AG04450 (cell line): ENCODE results near the gene CHCHD6. TPM values are rescaled to one million over a fixed set of nuclear protein-coding genes. Genes with fewer than 3 reads are reported as not detected.

ENCODE experiments used
- CTCF ChIA-PET: fragments of 300-600, 350-600 bp; formaldehyde crosslinking; extraction: SDS; loops from one replicate; lab custom pipeline; 2022; ENCODE audit warnings: antibody characterized with exemption, inconsistent platforms; lab: Charles Lee
- POLR2A ChIA-PET: fragments of 350-600 bp; formaldehyde crosslinking; extraction: SDS; loops from one replicate; lab custom pipeline; 2021; ENCODE audit warnings: antibody characterized with exemption, inconsistent platforms; lab: Yijun Ruan, JAX
- DNase-seq: peaks from one replicate; pipeline ENCODE4 v3.0.0-alpha.2; 2011; ENCODE audit warnings: low read depth, low spot score
- H3K27ac ChIP-seq: one replicate; pipeline ENCODE4 v1.5.1; 2012; ENCODE audit warnings: low read depth, low read length, control low read depth
- H3K27me3 ChIP-seq: one replicate; pipeline ENCODE4 v1.6.0; 2012; ENCODE audit warnings: low read length; ENCODE audit not compliant: control insufficient read depth, insufficient read depth
- H3K4me3 ChIP-seq: 2 replicates; pipeline ENCODE4 v1.5.1; 2011; ENCODE audit warnings: mild to moderate bottlenecking, low read depth, low read length, control low read depth
- H3K9me3 ChIP-seq: 2 replicates; pipeline ENCODE4 v1.5.1; 2012; ENCODE audit warnings: low read length; ENCODE audit not compliant: control insufficient read depth, insufficient read depth
- polyA plus RNA-seq: library from polyadenylated mRNA; depleted of rRNA; stranded (reverse); fragments of >200 nt; gene quantifications from 2 replicates; pipeline ENCODE4 v1.2.3, GENCODE V29; 2011
- TF ChIP-seq, protein P1 (sequence below): IDR thresholded peaks from 2 replicates; pipeline ENCODE4 v1.5.1; 2011; ENCODE audit warnings: low read depth, low read length, control low read depth, inconsistent platforms

CHCHD6 gene
- polyA plus RNA-seq, 1 experiment: 14.0 TPM

GRCh38 chr3:127003601-127004280 lies 299.7 kb downstream of the CHCHD6 start:
- CTCF ChIA-PET: interaction anchor here (1.9 kb wide), 1 partner anchor 251 kb away, joined by 5 read pairs; no protein-coding TSS in a partner anchor
- TF ChIP-seq, protein P1, sequence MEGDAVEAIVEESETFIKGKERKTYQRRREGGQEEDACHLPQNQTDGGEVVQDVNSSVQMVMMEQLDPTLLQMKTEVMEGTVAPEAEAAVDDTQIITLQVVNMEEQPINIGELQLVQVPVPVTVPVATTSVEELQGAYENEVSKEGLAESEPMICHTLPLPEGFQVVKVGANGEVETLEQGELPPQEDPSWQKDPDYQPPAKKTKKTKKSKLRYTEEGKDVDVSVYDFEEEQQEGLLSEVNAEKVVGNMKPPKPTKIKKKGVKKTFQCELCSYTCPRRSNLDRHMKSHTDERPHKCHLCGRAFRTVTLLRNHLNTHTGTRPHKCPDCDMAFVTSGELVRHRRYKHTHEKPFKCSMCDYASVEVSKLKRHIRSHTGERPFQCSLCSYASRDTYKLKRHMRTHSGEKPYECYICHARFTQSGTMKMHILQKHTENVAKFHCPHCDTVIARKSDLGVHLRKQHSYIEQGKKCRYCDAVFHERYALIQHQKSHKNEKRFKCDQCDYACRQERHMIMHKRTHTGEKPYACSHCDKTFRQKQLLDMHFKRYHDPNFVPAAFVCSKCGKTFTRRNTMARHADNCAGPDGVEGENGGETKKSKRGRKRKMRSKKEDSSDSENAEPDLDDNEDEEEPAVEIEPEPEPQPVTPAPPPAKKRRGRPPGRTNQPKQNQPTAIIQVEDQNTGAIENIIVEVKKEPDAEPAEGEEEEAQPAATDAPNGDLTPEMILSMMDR: no peak
- Histone ChIP-seq H3K4me3 (no peak overlapping the region), H3K27me3 (no peaks in the 10 kb centered on the region), H3K9me3 (no peaks in the 10 kb centered on the region; the same call in 1 of the 2 replicates), H3K27ac (no peak overlapping the region)
- no peak for DNase-seq
- POLR2A ChIA-PET: no interaction called here

GRCh38 chr3:127004641-127005397 lies 300.8 kb downstream of the CHCHD6 start:
- TF ChIP-seq, protein P1: no peak
- POLR2A ChIA-PET: no interaction called here
- no peak overlapping the region for H3K27ac ChIP-seq
- H3K27me3 ChIP-seq: no peaks in the 10 kb centered on the region
- no peak for DNase-seq
- H3K4me3 ChIP-seq: no peak overlapping the region
- no peaks in the 10 kb centered on the region; the same call in 1 of the 2 replicates for H3K9me3 ChIP-seq
- CTCF ChIA-PET: interaction anchor here (1.9 kb wide), 1 partner anchor 252 kb away, joined by 5 read pairs; no protein-coding TSS in a partner anchor

DNA sequence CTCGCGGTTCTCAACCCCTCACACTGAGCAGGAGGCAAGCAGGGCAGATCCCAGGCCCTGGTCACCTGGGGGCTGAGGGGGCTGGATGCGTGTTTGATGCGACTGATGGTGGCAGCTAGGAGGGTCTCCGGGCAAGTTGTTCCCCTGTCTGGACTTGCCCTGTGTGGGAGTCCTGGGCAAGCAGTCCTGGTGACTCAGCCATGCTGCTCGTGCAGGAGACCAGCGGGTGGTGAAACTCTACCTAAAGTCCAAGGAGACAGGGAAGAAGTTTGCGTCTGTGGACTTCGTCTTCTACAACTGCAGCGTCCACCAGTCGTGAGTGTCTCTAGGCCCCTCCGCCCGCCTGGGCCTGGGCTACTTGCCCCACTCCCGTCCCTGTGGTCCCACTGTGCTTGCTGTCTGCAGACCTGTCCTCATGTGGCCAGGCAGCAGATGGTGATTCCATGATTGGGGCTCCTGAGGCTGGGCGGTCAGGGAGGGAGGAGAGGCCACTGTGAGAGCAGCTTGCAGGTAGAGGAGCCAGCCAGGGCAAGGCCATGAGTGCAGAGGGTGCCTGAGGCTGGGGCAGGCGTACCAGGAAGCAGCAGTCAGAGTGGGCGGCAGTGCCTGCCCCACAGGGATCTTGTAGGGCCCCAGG lies 301.9 kb downstream of the CHCHD6 start:
- H3K27me3 ChIP-seq: no peaks in the 10 kb centered on the region
- H3K9me3 ChIP-seq: no peaks in the 10 kb centered on the region; the same call in 1 of the 2 replicates
- DNase-seq: no peak
- no peak overlapping the region for H3K27ac ChIP-seq
- TF ChIP-seq, protein P1: no peak
- POLR2A ChIA-PET: no interaction called here
- no peak overlapping the region for H3K4me3 ChIP-seq
- CTCF ChIA-PET: interaction anchor here (1.1 kb wide), 1 partner anchor 253 kb away, joined by 3 read pairs; no protein-coding TSS in a partner anchor

DNA sequence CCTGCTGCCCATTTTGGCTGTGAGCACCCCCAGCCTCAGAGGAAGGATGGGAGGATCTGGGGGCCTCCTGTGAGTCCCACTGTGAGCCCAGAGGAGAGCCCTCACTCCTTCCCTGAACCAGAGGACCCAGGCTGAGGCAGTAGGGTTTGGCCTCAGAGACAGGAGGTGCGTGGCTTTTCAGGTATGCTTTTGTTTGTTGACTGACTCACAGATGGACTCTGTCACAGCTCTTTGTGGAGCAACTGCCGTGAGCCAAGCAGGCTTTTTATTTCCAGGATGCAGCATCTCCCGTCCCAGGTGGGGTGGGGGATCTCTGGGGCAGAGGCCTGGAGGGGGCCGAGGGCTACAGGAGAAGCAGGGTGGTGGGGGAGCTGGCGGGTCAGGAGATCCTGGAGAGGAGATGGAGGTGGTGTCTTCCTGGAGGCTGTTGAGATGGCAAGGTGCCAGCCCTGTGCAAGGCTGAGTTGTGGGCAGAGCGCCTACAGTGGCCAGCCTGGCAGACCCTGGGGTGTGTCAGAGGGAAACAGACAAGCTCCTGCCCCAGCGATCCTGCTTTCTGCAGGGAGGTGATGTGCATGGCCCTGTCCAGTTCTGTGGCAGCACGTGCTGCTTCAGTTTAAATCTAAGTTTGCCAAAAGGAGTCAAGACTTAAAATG lies 302.9 kb downstream of the CHCHD6 start:
- no peaks in the 10 kb centered on the region; the same call in 1 of the 2 replicates for H3K9me3 ChIP-seq
- DNase-seq: no peak
- ChIA-PET CTCF (interaction anchor here (1.1 to 1.3 kb wide), 3 partner anchors 24 to 327 kb away, joined by 3 read pairs; partner anchors contain the start of gene PLXNA1), POLR2A (no interaction called here)
- TF ChIP-seq, protein P1: no peak
- no peak overlapping the region for H3K4me3 ChIP-seq
- no peaks in the 10 kb centered on the region for H3K27me3 ChIP-seq
- no peak overlapping the region for H3K27ac ChIP-seq
